GM21737 (cell line): Measurements from ENCODE around the gene ADRA2A.

Source experiments
- ATAC-seq: cut with Tn5 transposase; IDR thresholded peaks from one replicate; pipeline ENCODE4 v1.9.1; 2021; ENCODE audit warnings: mild to moderate bottlenecking, moderate library complexity; ENCODE audit not compliant: unreplicated experiment

ADRA2A gene

GRCh38 chr10:111109501-111110242 lies 32.8 kb downstream of the ADRA2A start:
- no peak for ATAC-seq

- no peak for ATAC-seq
These were observed 33.9 kb downstream of the ADRA2A start for GRCh38 chr10:111110771-111111170.

- ATAC-seq = no peak
These were observed 35.5 kb downstream of the ADRA2A start for GRCh38 chr10:111112333-111112732.

GRCh38 chr10:111113238-111113960 lies 36.6 kb downstream of the ADRA2A start:
- ATAC-seq = no peak

GRCh38 chr10:111113961-111114757 lies 37.3 kb downstream of the ADRA2A start:
- ATAC-seq = no peak

DNA sequence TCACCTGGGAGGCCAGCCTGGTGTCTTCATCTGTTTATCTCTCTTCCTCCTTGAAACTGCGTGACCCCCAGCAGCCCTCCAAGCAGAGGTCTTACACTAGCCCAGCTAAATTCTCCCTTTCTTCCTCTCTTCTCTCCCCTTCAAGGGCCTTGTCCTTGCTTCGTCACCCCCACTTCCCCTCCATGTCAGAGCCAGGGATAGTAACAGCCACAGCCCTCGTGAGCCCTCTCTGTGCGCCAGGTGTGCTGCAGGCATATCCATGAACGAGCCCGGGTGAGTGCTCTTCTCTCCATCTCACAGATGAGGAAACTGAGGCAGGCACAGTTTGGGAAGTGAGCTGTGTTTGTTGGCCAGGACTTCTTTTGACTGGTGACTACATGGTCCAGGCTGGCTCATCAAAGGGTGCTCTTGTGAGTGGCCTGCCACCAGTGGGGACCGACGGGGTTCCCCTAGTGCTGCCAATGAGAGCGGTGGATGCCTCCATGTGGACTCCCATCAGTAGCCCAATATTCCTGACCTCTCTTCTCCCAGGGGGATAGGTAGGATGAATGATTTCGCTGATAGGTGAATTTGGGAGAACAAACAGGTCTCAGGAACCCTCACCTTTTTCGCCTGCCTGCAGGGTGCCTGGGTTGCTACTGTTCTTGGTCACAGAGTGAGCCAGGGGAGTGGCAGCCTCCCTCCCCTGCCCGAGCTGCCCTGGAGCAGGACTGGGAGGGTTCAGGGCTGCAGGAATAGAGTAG lies 38.1 kb downstream of the ADRA2A start:
- ATAC-seq = no peak

- no peak for ATAC-seq
These were observed 39.4 kb downstream of the ADRA2A start for GRCh38 chr10:111116211-111116610.

DNA sequence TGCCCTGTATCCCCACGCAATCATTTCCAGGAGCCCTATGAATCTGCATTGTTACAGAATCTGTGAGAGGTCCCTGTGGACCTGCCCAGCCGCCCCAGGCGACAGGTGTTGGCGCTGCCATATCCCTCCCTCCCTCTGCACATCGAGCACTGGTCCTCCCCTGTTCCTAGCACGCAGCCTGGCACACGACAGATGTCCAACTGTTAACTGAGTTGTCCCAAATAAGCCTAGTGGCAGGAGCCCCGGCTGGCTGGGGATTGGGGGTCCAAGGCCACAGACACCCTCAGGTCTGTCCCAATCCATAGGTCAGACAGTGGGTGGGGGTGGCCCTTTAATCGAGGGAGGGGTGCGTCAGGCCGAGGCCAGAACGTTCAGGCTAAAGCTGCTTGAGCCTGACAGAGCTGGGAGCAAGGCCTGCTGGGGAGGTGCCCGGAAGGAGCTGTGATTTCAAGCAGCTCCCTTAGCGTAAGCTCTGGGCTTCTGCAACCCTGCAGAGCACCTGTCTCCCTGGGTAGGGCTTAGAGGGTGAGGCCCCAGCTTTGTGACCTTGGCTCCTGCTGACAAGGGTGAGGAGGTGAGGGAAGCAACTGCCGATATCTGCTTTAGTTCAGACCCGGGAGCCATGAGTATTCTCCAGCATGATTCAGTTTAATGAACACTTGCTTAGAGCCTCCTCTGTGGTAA lies 40.1 kb downstream of the ADRA2A start:
- no peak for ATAC-seq

- ATAC-seq = no peak
These were observed 40.9 kb downstream of the ADRA2A start for GRCh38 chr10:111117528-111118277.

DNA sequence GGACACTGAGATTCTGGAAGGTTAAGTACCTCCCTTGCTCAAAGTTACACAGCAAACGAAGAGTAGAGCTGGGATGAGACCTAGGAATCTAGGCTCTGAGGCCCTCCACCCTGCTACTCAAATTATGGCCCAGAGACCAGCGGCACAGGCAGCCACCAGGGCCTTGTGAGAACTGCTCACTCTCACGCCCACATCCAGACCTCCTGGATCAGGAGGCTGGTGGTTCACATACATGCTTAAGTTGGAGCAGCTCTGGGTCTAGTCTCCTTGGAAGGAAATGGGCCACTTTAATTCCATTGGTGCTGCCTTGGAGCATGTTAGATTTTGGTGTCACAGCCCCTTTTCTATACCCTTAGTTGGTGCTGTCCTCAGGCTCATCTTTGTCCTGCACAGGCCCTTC lies 41.9 kb downstream of the ADRA2A start:
- ATAC-seq = no peak

DNA sequence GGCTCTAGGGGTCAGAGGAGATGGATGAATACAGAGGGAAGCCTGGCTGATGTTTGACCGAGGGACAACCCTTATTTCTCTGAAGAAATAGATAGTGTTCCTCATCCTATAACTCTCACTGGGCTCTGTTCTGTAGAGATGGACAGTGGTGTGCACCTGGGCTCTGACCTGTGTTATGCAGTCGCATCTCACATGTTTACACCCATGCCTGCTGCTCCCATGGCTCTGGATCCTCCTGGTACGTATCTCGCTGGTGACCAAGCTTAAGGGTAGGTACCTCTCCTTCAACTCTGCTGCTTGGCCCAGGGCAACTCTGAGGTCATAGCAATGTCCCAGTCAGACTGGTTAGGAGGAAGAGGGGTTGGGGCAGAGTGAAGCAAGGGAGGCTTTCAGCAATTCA lies 42.8 kb downstream of the ADRA2A start:
- no peak for ATAC-seq

DNA sequence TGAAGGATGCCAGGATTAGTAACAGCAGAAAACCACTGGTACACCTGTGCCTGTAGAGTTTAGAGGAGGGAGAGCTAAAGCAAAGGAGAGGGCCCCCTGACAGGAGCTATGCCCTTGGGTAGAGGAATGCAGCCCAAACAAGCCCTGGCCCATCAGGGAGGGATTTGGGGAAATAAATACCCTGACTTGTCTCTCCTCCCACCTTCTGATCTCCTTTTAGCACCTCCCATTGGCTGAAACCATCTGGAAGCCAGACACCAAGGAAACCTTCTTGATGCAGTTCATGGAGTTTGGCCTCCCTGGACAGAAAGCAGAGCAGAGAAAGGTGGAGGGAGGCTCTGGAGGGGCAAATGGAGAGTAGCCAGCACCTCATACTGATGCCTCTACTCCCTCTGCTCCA lies 45.3 kb downstream of the ADRA2A start:
- no peak for ATAC-seq

DNA sequence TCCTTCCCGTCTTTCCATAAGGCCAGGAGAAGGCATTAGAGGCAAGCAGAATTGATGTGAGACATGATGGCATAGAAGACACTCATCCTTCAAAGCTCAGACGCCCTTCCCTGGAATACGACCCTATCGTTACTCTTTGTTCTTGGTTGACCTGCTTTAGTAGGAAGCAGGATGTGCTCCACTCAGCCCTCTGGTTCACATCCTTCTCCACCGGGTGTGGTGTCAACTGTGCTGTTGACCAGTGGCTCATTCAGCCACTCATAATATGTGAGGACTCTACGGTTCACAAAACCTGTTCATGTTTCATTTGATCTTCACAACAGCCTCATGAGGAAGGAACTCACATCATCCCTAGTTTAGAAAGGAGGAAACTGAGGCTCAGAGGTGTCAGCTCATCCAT lies 47.1 kb downstream of the ADRA2A start:
- ATAC-seq = no peak

DNA sequence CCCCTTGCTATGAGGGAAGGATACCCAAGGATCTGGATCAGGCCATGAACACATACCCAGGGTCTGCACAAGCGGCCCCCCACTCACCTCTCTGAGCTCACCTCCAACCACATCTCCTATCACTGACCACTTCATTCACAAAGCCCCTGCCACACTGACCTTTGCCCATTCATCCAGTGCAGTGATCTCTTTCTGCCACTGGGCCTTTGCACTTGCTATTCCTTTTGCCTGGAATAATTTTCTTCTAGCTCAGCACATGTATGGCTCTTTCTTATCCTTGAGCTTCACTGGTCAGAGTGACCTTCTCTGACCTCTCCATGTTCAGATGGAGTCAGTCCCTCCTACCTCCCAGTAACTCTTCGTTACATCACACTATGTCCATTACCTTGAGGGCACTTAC lies 48.3 kb downstream of the ADRA2A start:
- ATAC-seq = no peak

DNA sequence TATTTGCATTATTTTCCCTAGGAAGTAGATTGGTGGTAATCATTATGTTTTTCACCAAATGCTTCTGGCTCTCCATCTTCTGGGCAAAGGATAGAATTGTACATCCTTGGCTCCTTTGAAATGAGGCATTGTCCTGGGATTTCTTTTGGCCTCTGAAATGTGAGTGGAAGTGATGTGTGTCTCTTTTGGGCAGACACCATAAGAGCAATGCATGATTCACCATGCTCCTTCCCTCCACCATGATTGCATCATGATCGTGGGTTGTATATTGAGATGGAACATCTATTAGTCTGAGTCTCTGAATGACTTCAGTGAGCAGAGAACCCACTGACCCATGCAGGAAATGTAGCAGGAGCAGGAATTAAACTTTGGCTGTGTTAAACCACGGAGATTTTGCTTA lies 49.2 kb downstream of the ADRA2A start:
- no peak for ATAC-seq

DNA sequence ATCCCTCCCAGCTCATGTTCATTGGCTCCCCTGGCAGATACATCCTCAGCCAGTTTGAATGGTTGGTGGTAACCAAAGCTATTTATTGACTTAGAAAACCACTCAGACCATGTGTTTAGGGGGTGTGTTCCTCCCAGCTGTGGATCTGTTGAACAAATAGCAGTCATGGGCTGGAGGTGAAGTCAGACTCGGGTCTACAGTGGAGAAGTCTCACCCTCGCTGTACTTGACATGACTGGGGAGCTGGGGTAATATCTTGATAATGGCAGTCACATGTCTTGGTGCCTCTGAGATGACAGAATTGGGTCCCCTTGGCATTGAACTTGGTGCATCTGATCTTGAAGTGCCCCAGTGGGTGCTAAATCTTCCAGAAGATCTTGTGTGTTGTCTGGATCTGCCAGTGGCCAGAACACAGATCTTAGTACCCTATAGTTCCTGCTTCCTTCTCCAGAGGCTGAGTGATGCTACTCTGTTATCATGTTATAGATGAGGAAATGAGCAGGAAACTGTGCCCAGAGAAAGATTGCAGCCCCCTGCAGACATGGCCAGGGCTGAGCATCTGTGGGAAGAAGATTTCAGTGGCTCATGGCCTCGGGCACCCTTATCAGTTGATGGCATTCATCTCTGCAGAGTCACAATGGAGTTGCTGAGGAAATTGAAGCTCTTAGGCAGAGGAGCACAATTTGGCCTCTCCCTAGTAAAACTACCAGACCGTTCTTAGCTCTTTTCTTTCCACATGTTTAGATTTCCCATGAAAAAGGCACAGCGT lies 50.4 kb downstream of the ADRA2A start:
- ATAC-seq = no peak

GRCh38 chr10:111128331-111129180 lies 51.7 kb downstream of the ADRA2A start:
- no peak for ATAC-seq

DNA sequence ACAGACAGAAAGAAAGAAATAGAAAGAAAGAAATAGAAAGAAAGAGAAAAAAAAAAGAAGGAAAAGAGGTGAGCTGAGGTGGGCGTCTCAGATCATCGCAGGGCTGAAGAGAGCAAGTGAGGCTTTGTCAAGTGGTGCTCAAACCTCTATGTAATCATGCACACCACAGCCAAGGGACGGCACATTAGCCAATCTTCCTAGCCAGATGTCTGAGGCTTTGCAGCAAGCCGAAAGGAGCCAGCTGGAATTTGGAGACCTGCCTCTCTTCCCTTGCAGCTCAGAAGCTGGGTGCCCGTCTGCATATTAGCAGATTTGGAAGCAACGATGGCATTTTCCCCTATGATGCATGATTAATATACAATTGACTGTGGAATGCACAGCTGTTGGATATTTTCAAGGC lies 52.5 kb downstream of the ADRA2A start:
- ATAC-seq = no peak
